ENCODE data around the gene TMEM40. TPM values are rescaled to one million over a fixed set of nuclear protein-coding genes. Genes with fewer than 3 reads are reported as not detected.

TMEM40 gene
- total and polyA plus RNA-seq, 9 of the 15 experiments (the other 6 are each of a cell fraction or from before 2014, with no cell fraction given), result 0.11 to 0.31 (median 0.14) TPM; not detected in 6

DNA sequence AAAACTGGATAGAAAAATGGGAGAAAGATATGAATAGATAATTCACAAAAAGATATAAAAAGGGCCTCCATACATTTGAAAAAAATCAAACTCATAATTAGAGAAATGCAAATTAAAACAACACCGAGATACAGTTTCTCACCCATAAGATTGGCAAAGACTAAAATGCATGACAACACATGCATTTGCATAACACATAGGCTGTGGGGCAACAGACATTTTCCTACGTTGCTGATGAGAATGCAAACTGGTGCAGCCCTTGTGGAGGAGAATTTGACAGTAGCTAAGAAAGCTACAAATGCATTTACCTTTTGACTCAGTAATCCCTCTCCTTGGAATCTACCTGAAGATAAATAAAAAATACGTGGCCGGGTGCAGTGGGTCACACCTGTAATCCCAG is 26.0 kb upstream of the TMEM40 start:
- no peak overlapping the region for H3K4me2 ChIP-seq (ENCODE audit: insufficient read depth, low read length)
- in situ Hi-C loops (cut with MboI) (no loop called here), intact Hi-C loops (cut with micrococcal nuclease) (loop anchor here (5.0 kb wide), 1 partner anchor 57 kb away; the partner anchor contains the start of gene RPL32)
- no peaks in the 10 kb centered on the region for H3K36me3 ChIP-seq (ENCODE audit: control insufficient read depth, insufficient read depth, low read length)
- H3K27ac ChIP-seq (ENCODE audit: extremely low read depth, low read depth, low read length), result no peak overlapping the region
- FAIRE-seq, result no peak
- CTCF ChIA-PET (ENCODE audit: low intra/inter-chr PET ratio), result no interaction called here
- H3K27me3 ChIP-seq (ENCODE audit: control insufficient read depth in 2 of 2, insufficient read depth in 2 of 2, low read length in 2 of 2), result peaks cover 3 to 13% of the 10 kb centered on the region in 2 experiments; a peak in 4 of 5 replicates
- POLR2A ChIA-PET, result no interaction called here
- no peak for TF ChIP-seq ZNF239 (CRISPR knock-in tag; IDR thresholded peaks at IDR 0.05)
- peak; percentile 80 for TF ChIP-seq CBX2 (IDR thresholded peaks at IDR 0.05; ENCODE audit: insufficient read depth, low read length, poor library complexity, severe bottlenecking)
- BruUV-seq (replicated peaks), result no TSS peak
- ATAC-seq, result no peak
- peaks cover 3 to 10% of the 10 kb centered on the region in 2 experiments; a peak in 4 of 5 replicates for H3K4me1 ChIP-seq (replicated peaks in 1 of 2; ENCODE audit: control insufficient read depth in 2 of 2, insufficient read depth in 2 of 2, low read length in 2 of 2)
- H3K79me2 ChIP-seq (ENCODE audit: control insufficient read depth, insufficient read depth, low read length), result no peaks in the 10 kb centered on the region
- DNase-seq (ENCODE audit: extremely low read depth in 1 of 4, low spot score in 3 of 4), result no peak
- H3K9me3 ChIP-seq (replicated peaks; ENCODE audit: control insufficient read depth, insufficient read depth, low read depth, low read length), result no peaks in the 10 kb centered on the region
- no peaks in the 10 kb centered on the region for H3K9me1 ChIP-seq (ENCODE audit: control insufficient read depth, insufficient read depth, low read length)
- no peak overlapping the region for H3K9ac ChIP-seq (ENCODE audit: insufficient read depth in 1 of 2, low read depth in 2 of 2, low read length in 2 of 2)
- H4K20me1 ChIP-seq (replicated peaks; ENCODE audit: control insufficient read depth, insufficient read depth, low read length), result no peaks in the 10 kb centered on the region
- H3K4me3 ChIP-seq, result no peak overlapping the region
- H2AFZ ChIP-seq (ENCODE audit: low read depth, low read length), result no peak overlapping the region
- WGBS (ENCODE audit: insufficient coverage, low coverage, missing lambda C conversion rate), result 2% methylated on average over 4 of the region's 4 CpGs

- H3K79me2 ChIP-seq (ENCODE audit: control insufficient read depth, insufficient read depth, low read length), result no peaks in the 10 kb centered on the region
- H3K27me3 ChIP-seq (ENCODE audit: control insufficient read depth in 2 of 2, insufficient read depth in 2 of 2, low read length in 2 of 2), result peaks cover 0 to 4% of the 10 kb centered on the region in 2 experiments; a peak in 1 of 5 replicates
- ChIA-PET CTCF (ENCODE audit: low intra/inter-chr PET ratio) (no interaction called here), POLR2A (no interaction called here)
- ATAC-seq, result peak; percentile 95
- H3K27ac ChIP-seq (ENCODE audit: extremely low read depth, low read depth, low read length), result no peak overlapping the region
- no peak overlapping the region for H3K9ac ChIP-seq (ENCODE audit: insufficient read depth in 1 of 2, low read depth in 2 of 2, low read length in 2 of 2)
- peak; percentile 66 for FAIRE-seq
- WGBS (ENCODE audit: insufficient coverage, low coverage, missing lambda C conversion rate), result 6% methylated on average over 6 of the region's 6 CpGs
- no peaks in the 10 kb centered on the region for H4K20me1 ChIP-seq (replicated peaks; ENCODE audit: control insufficient read depth, insufficient read depth, low read length)
- no peaks in the 10 kb centered on the region for H3K9me3 ChIP-seq (replicated peaks; ENCODE audit: control insufficient read depth, insufficient read depth, low read depth, low read length)
- H3K36me3 ChIP-seq (ENCODE audit: control insufficient read depth, insufficient read depth, low read length), result no peaks in the 10 kb centered on the region
- DNase-seq (ENCODE audit: extremely low read depth in 1 of 4, low spot score in 3 of 4), result peak in 2 of 4 experiments; percentile 60 to 82
- peak overlapping the region; percentile 74 for H2AFZ ChIP-seq (ENCODE audit: low read depth, low read length)
- no TSS peak for BruUV-seq (replicated peaks)
- no peaks in the 10 kb centered on the region for H3K9me1 ChIP-seq (ENCODE audit: control insufficient read depth, insufficient read depth, low read length)
- 0 out of 2 replicates have a peak overlapping the region, but pooled peaks have one; percentile 7 for H3K4me2 ChIP-seq (ENCODE audit: insufficient read depth, low read length)
- H3K4me1 ChIP-seq (replicated peaks in 1 of 2; ENCODE audit: control insufficient read depth in 2 of 2, insufficient read depth in 2 of 2, low read length in 2 of 2), result peaks cover 0 to 10% of the 10 kb centered on the region in 2 experiments; a peak in 3 of 5 replicates
- no peak overlapping the region for H3K4me3 ChIP-seq
- in situ Hi-C loops (cut with MboI) (no loop called here), intact Hi-C loops (cut with micrococcal nuclease) (no loop called here)
- TF ChIP-seq SETDB1 (IDR thresholded peaks at IDR 0.05; ENCODE audit: low read length) (no peak), PRPF4 (IDR thresholded peaks at IDR 0.05; ENCODE audit: insufficient read depth, low read depth, low read length, poor library complexity, severe bottlenecking) (no peak), ZNF384 (IDR thresholded peaks at IDR 0.05; ENCODE audit: low read depth, low read length) (no peak), ZNF778 (CRISPR knock-in tag; IDR thresholded peaks at IDR 0.05) (no peak), RFX7 (CRISPR knock-in tag; IDR thresholded peaks at IDR 0.05) (no peak), UBTF (IDR thresholded peaks at IDR 0.05; ENCODE audit: borderline replicate concordance in 1 of 2, low read depth in 2 of 2, low read length in 2 of 2) (no peak), MCM2 (IDR thresholded peaks at IDR 0.05; ENCODE audit: low read depth) (no peak), TOE1 (IDR thresholded peaks at IDR 0.05; ENCODE audit: borderline replicate concordance) (no peak), TOE1 (CRISPR knock-in tag; IDR thresholded peaks at IDR 0.05; ENCODE audit: borderline replicate concordance, low read depth) (no peak), SNIP1 (IDR thresholded peaks at IDR 0.05; ENCODE audit: low read depth) (no peak)
Measured at GRCh38 chr3:12782172-12782815, 23.2 kb upstream of the TMEM40 start.
